Measurements from ENCODE around the gene DCLK2. TPM values are rescaled to one million over a fixed set of nuclear protein-coding genes. Genes with fewer than 3 reads are reported as not detected.

DCLK2 gene
- total RNA-seq, 4 donors from 2014 or later, result 0.61 to 4.0 (median 0.74) TPM

DNA sequence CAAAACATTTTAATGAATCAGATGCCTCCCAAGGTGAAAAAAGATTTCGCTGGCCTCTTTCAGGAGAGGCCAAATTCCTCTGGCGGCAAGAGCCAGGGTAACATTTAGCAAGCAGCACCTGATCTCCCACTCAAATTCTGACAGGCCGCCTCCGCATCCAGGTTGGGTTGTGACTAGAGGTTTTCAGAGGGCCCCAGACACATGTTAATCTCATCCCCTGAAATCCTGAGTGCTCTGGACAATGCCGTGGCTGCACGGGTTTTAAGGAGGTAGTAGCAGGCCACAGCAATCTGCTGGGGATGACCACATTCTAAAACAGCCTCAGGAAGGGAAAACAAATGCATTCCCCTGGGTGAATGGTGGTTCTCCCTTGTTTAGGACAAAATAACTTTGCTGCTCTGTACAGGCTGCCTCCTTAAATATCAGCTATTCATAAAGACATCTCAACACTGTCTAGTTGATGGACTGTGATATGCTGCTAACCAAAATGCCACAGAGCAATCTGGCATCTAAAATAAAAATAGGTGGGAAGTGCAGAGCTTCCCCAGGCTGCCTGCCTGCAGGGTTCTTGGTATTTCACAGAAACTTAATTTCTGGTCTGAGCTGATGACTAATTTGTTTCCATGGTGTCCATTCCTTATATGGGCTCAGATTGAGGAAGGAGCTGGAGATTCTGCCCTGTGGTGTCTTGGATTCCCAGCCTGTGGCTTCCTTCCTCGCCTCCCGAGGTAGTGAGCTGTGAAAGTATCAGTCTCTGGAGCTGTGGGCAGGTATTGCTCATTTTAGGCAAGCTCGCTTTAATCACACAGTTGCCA is 202.0 kb downstream of the DCLK2 start:
- WGBS, 2 donors, result 54 to 90% methylated on average over 5 to 9 of the region's 9 CpGs

GRCh38 chr4:150280975-150281374 is 202.7 kb downstream of the DCLK2 start:
- no peaks in the 10 kb centered on the region for H3K4me1 ChIP-seq
- H3K27me3 ChIP-seq, result no peaks in the 10 kb centered on the region
- no peak for DNase-seq
- intact Hi-C loops (cut with DNase I), result no loop called here
- peaks cover 0 to 79% (median 0%) of the 10 kb centered on the region in 3 donors for H3K36me3 ChIP-seq
- H3K4me3 ChIP-seq, result no peak overlapping the region
- peak overlapping the region in 1 of 4 donors; percentile 8 for H3K27ac ChIP-seq
- peaks cover 0 to 7% (median 0%) of the 10 kb centered on the region in 3 donors for H3K9me3 ChIP-seq
- TF ChIP-seq POLR2A (IDR thresholded peaks at IDR 0.05), result no peak
- TF ChIP-seq, protein P1, sequence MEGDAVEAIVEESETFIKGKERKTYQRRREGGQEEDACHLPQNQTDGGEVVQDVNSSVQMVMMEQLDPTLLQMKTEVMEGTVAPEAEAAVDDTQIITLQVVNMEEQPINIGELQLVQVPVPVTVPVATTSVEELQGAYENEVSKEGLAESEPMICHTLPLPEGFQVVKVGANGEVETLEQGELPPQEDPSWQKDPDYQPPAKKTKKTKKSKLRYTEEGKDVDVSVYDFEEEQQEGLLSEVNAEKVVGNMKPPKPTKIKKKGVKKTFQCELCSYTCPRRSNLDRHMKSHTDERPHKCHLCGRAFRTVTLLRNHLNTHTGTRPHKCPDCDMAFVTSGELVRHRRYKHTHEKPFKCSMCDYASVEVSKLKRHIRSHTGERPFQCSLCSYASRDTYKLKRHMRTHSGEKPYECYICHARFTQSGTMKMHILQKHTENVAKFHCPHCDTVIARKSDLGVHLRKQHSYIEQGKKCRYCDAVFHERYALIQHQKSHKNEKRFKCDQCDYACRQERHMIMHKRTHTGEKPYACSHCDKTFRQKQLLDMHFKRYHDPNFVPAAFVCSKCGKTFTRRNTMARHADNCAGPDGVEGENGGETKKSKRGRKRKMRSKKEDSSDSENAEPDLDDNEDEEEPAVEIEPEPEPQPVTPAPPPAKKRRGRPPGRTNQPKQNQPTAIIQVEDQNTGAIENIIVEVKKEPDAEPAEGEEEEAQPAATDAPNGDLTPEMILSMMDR (IDR thresholded peaks at IDR 0.05), result no peak
- 92 to 96% methylated on average over 8 of the region's 8 CpGs for WGBS, 2 donors

More for the DNA sequence above, 202.0 kb downstream of the DCLK2 start:
- Histone ChIP-seq H3K27ac (peak overlapping the region in 2 of 4 donors; percentile 8 to 37), H3K4me1 (no peaks in the 10 kb centered on the region), H3K4me3 (no peak overlapping the region), H3K36me3 (peaks cover 0 to 72% (median 0%) of the 10 kb centered on the region in 3 donors), H3K9me3 (peaks cover 0 to 9% (median 0%) of the 10 kb centered on the region in 3 donors), H3K27me3 (no peaks in the 10 kb centered on the region)
- TF ChIP-seq, protein P1 (IDR thresholded peaks at IDR 0.05), result no peak
- TF ChIP-seq POLR2A (IDR thresholded peaks at IDR 0.05), result no peak
- intact Hi-C loops (cut with DNase I), result no loop called here
- no peak for DNase-seq

DNA sequence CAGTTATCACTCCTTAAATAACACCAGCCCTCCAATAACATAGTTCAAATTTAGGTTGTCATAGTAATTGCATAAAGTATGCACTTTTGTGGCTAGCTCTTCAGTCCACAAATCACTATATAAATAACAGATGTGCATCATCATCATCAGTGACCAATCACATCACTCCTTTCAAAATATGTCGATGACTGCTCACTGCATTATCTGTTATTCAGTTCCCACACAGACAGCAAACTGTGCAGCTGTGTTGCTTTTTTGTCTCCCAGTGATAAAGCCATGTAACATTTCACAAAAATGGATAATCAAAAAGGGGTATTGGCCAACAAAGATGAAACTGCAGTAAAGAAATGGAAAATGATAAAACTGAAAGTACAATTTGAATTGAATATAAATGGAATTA is 205.4 kb downstream of the DCLK2 start:
- DNase-seq, result no peak
- TF ChIP-seq, protein P1 (IDR thresholded peaks at IDR 0.05), result no peak
- no peak for TF ChIP-seq POLR2A (IDR thresholded peaks at IDR 0.05)
- Histone ChIP-seq H3K36me3 (peaks cover 0 to 57% (median 0%) of the 10 kb centered on the region in 3 donors), H3K4me1 (no peaks in the 10 kb centered on the region), H3K27me3 (no peaks in the 10 kb centered on the region), H3K27ac (no peak overlapping the region), H3K9me3 (no peaks in the 10 kb centered on the region), H3K4me3 (no peak overlapping the region)
- intact Hi-C loops (cut with DNase I), result no loop called here
- WGBS, 2 donors, result 43 to 75% methylated on average over 1 of the region's 1 CpG

DNA sequence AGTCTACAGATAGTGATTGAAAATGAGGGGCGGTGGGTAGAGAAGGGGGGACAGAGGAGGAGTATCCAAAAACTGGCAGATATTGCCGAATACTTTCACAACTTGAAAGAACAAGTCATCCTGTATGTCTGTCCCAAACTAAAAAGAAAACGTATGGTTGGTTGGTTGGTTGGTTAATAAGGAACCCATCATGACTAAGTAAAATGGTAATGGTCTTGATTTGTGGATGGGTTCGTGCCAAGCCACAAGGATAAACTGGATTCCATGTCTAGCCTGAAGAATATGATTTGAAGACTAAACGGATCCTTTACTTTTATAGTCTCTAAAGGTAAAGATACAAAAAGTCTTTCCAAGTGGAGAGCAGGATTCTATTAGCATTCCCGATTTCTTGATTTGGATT is 208.4 kb downstream of the DCLK2 start:
- intact Hi-C loops (cut with DNase I), result no loop called here

GRCh38 chr4:150289198-150289597 is 211.0 kb downstream of the DCLK2 start:
- Histone ChIP-seq H3K27ac (no peak overlapping the region), H3K9me3 (no peaks in the 10 kb centered on the region), H3K4me1 (no peaks in the 10 kb centered on the region), H3K36me3 (peaks cover 0 to 15% (median 0%) of the 10 kb centered on the region in 3 donors), H3K4me3 (no peak overlapping the region), H3K27me3 (no peaks in the 10 kb centered on the region)
- TF ChIP-seq, protein P1 (IDR thresholded peaks at IDR 0.05), result no peak
- TF ChIP-seq POLR2A (IDR thresholded peaks at IDR 0.05), result no peak
- DNase-seq, result no peak
- 69 to 77% methylated on average over 2 of the region's 2 CpGs for WGBS, 2 donors
- intact Hi-C loops (cut with DNase I), result no loop called here

More for the DNA sequence above, 208.4 kb downstream of the DCLK2 start:
- H3K4me3 ChIP-seq, result no peak overlapping the region
- H3K9me3 ChIP-seq, result no peaks in the 10 kb centered on the region
- TF ChIP-seq POLR2A (IDR thresholded peaks at IDR 0.05), result no peak
- TF ChIP-seq, protein P1 (IDR thresholded peaks at IDR 0.05), result no peak
- no peak overlapping the region for H3K27ac ChIP-seq
- no peaks in the 10 kb centered on the region for H3K27me3 ChIP-seq
- WGBS, 2 donors, result 68 to 94% methylated on average over 6 of the region's 6 CpGs
- no peaks in the 10 kb centered on the region for H3K4me1 ChIP-seq
- no peak for DNase-seq
- peaks cover 0 to 30% (median 0%) of the 10 kb centered on the region in 3 donors for H3K36me3 ChIP-seq
